Skeletal muscle satellite cell (primary cell): Measurements from ENCODE around the gene PACSIN2.
A peak's percentile ranks its signal among the peaks of the same experiment; 100 is the strongest.

Experiments used
- H3K27me3 ChIP-seq: 2 replicates; pipeline ENCODE4 v1.7.0; 2013; ENCODE audit warnings: low read length; ENCODE audit not compliant: control insufficient read depth, insufficient read depth
- H3K36me3 ChIP-seq: 2 replicates; pipeline ENCODE4 v1.7.0; 2013; ENCODE audit warnings: mild to moderate bottlenecking, control low read depth, low read length; ENCODE audit not compliant: insufficient read depth
- H3K4me1 ChIP-seq: 2 replicates; pipeline ENCODE4 v1.7.0; 2013; ENCODE audit warnings: low read length; ENCODE audit not compliant: control insufficient read depth, insufficient read depth
- H3K4me2 ChIP-seq: 2 replicates; pipeline ENCODE4 v1.7.0; 2013; ENCODE audit warnings: mild to moderate bottlenecking, low read length
- H3K4me3 ChIP-seq: 2 replicates; pipeline ENCODE4 v1.7.0; 2013; ENCODE audit warnings: low read length
- H3K9ac ChIP-seq: 2 replicates; pipeline ENCODE4 v1.7.0; 2013; ENCODE audit warnings: mild to moderate bottlenecking, low read depth, low read length, moderate library complexity
- H3K9me3 ChIP-seq: replicated peaks from 2 replicates; pipeline ENCODE4 v1.7.0; 2013; ENCODE audit warnings: mild to moderate bottlenecking, control low read depth, low read length

The PACSIN2 gene

GRCh38 chr22:42856179-42856864 lies 158.6 kb downstream of the PACSIN2 start:
- H3K4me1 ChIP-seq, result peaks cover 19% of the 10 kb centered on the region
- peak overlapping the region; percentile 100 for H3K4me3 ChIP-seq
- no peaks in the 10 kb centered on the region for H3K9me3 ChIP-seq
- H3K9ac ChIP-seq, result peak overlapping the region; percentile 99
- peak overlapping the region; percentile 93 for H3K4me2 ChIP-seq
- H3K36me3 ChIP-seq, result peaks cover 8% of the 10 kb centered on the region
- H3K27me3 ChIP-seq, result no peaks in the 10 kb centered on the region

- Histone ChIP-seq H3K4me2 (peak overlapping the region; percentile 93), H3K36me3 (peaks cover 11% of the 10 kb centered on the region), H3K4me1 (peaks cover 13% of the 10 kb centered on the region), H3K9ac (peak overlapping the region; percentile 99), H3K27me3 (no peaks in the 10 kb centered on the region), H3K9me3 (no peaks in the 10 kb centered on the region), H3K4me3 (peak overlapping the region; percentile 100)
These were observed 159.2 kb downstream of the PACSIN2 start for GRCh38 chr22:42855721-42856120.

GRCh38 chr22:42855211-42855610 lies 159.7 kb downstream of the PACSIN2 start:
- H3K9ac ChIP-seq, result peak overlapping the region; percentile 99
- no peaks in the 10 kb centered on the region for H3K27me3 ChIP-seq
- H3K4me1 ChIP-seq, result peaks cover 10% of the 10 kb centered on the region
- peak overlapping the region; percentile 93 for H3K4me2 ChIP-seq
- H3K9me3 ChIP-seq, result no peaks in the 10 kb centered on the region
- H3K36me3 ChIP-seq, result peaks cover 11% of the 10 kb centered on the region
- peak overlapping the region; percentile 100 for H3K4me3 ChIP-seq

- no peak overlapping the region for H3K9ac ChIP-seq
- peak overlapping the region; percentile 36 for H3K4me2 ChIP-seq
- H3K4me1 ChIP-seq, result peaks cover 28% of the 10 kb centered on the region
- no peaks in the 10 kb centered on the region for H3K27me3 ChIP-seq
- no peak overlapping the region for H3K4me3 ChIP-seq
- H3K36me3 ChIP-seq, result peaks cover 31% of the 10 kb centered on the region
- H3K9me3 ChIP-seq, result no peaks in the 10 kb centered on the region
These were observed 165.9 kb downstream of the PACSIN2 start for GRCh38 chr22:42848941-42849550.

GRCh38 chr22:42847110-42847509 lies 167.8 kb downstream of the PACSIN2 start:
- Histone ChIP-seq H3K9ac (no peak overlapping the region), H3K9me3 (no peaks in the 10 kb centered on the region), H3K27me3 (no peaks in the 10 kb centered on the region), H3K36me3 (peaks cover 39% of the 10 kb centered on the region), H3K4me2 (no peak overlapping the region), H3K4me1 (peaks cover 42% of the 10 kb centered on the region), H3K4me3 (no peak overlapping the region)

GRCh38 chr22:42844756-42845155 lies 170.2 kb downstream of the PACSIN2 start:
- Histone ChIP-seq H3K9me3 (no peaks in the 10 kb centered on the region), H3K27me3 (no peaks in the 10 kb centered on the region), H3K4me2 (peak overlapping the region; percentile 30), H3K4me1 (peaks cover 50% of the 10 kb centered on the region), H3K4me3 (no peak overlapping the region), H3K36me3 (peaks cover 49% of the 10 kb centered on the region), H3K9ac (no peak overlapping the region)

GRCh38 chr22:42842658-42843370 lies 172.1 kb downstream of the PACSIN2 start:
- Histone ChIP-seq H3K36me3 (peaks cover 55% of the 10 kb centered on the region), H3K4me1 (peaks cover 36% of the 10 kb centered on the region), H3K4me3 (no peak overlapping the region), H3K4me2 (no peak overlapping the region), H3K9me3 (no peaks in the 10 kb centered on the region), H3K9ac (no peak overlapping the region), H3K27me3 (no peaks in the 10 kb centered on the region)

GRCh38 chr22:42841444-42841843 lies 173.5 kb downstream of the PACSIN2 start:
- peaks cover 36% of the 10 kb centered on the region for H3K4me1 ChIP-seq
- no peaks in the 10 kb centered on the region for H3K9me3 ChIP-seq
- H3K27me3 ChIP-seq, result no peaks in the 10 kb centered on the region
- H3K36me3 ChIP-seq, result peaks cover 59% of the 10 kb centered on the region
- H3K9ac ChIP-seq, result no peak overlapping the region
- no peak overlapping the region for H3K4me3 ChIP-seq
- H3K4me2 ChIP-seq, result peak overlapping the region; percentile 7

- peaks cover 10% of the 10 kb centered on the region for H3K4me1 ChIP-seq
- H3K36me3 ChIP-seq, result peaks cover 64% of the 10 kb centered on the region
- H3K27me3 ChIP-seq, result no peaks in the 10 kb centered on the region
- H3K9me3 ChIP-seq, result no peaks in the 10 kb centered on the region
- H3K4me3 ChIP-seq, result no peak overlapping the region
- no peak overlapping the region for H3K4me2 ChIP-seq
- no peak overlapping the region for H3K9ac ChIP-seq
These were observed 177.4 kb downstream of the PACSIN2 start for GRCh38 chr22:42837556-42837955.

- Histone ChIP-seq H3K27me3 (no peaks in the 10 kb centered on the region), H3K4me3 (no peak overlapping the region), H3K9ac (no peak overlapping the region), H3K4me2 (no peak overlapping the region), H3K4me1 (peaks cover 2% of the 10 kb centered on the region), H3K36me3 (peaks cover 72% of the 10 kb centered on the region), H3K9me3 (no peaks in the 10 kb centered on the region)
These were observed 178.9 kb downstream of the PACSIN2 start for GRCh38 chr22:42836026-42836425.

GRCh38 chr22:42834177-42834949 lies 180.6 kb downstream of the PACSIN2 start:
- H3K4me1 ChIP-seq, result no peaks in the 10 kb centered on the region
- H3K9me3 ChIP-seq, result no peaks in the 10 kb centered on the region
- peaks cover 76% of the 10 kb centered on the region for H3K36me3 ChIP-seq
- H3K9ac ChIP-seq, result no peak overlapping the region
- H3K4me2 ChIP-seq, result no peak overlapping the region
- no peak overlapping the region for H3K4me3 ChIP-seq
- H3K27me3 ChIP-seq, result no peaks in the 10 kb centered on the region
